Stimulated activated CD8-positive, alpha-beta memory T cell treated with anti-CD3 and anti-CD28 coated beads, Interleukin-7, amount 100 ng/mL, for 48 hours (primary cell): Measurements from ENCODE around the gene PYGO2.
"Not testable (repeated sequence)": the region's sequence is repeated elsewhere in the genome, so short reads cannot be mapped to it uniquely, and the experiment has no call there.

ENCODE experiments used
- DNase-seq, 2 donors: peaks; one replicate each; pipeline ENCODE4 v3.0.0-alpha.2; 2020; ENCODE audit warnings: low read depth in 1 of 2; ENCODE audit errors: extremely low read depth in 1 of 2

PYGO2 gene

DNA sequence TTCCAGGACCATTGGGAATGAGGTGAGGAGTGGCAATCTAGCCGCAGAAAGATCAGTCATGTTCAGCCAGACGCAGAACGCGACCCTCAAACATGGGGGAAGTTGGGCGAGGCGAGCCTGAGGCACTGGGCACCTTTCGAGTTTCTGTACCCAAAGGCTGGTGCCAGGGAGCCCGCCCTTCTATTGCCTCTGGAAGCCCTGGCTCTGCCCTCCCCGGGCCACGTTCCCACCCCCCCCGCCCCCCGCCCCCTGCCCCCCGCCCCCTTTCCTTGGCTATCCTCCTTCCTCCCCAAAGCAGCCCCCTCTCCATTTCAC, 38.8 kb upstream of the PYGO2 start:
- DNase-seq, result no peak

GRCh38 chr1:154999571-155000410, 38.2 kb upstream of the PYGO2 start:
- DNase-seq, result peak in 1 of 2 donors; percentile 66

GRCh38 chr1:154998818-154999570, 37.4 kb upstream of the PYGO2 start:
- DNase-seq, result peak; percentile 60 to 75

DNA sequence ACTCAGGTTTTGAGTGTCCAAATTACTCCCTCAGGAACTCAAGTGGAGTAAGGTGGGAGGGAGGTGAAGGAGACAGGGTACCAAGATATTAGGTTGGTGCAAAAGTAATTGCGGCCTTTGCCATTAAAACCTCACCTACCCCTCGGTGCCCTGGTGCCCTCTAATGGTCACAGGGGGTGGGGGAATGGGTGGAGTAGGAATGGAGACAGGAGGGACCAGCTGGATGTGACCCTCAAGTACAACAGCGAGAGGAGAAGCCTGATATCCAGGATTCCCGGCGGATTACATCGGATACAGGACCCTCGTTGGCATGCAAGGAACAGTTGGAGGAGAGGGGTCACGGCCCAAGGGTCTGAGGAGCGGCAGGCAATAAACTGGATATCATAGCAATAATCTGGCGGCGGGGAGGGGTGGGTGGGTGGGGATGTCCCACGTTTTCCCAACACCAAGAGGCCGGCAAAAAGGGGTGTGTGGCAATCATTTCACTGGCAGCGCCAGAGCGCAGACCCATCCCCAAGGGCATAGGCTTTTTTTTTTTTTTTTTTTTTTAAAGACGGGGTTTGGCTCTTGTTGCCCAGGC, 36.7 kb upstream of the PYGO2 start:
- DNase-seq, result no peak

DNA sequence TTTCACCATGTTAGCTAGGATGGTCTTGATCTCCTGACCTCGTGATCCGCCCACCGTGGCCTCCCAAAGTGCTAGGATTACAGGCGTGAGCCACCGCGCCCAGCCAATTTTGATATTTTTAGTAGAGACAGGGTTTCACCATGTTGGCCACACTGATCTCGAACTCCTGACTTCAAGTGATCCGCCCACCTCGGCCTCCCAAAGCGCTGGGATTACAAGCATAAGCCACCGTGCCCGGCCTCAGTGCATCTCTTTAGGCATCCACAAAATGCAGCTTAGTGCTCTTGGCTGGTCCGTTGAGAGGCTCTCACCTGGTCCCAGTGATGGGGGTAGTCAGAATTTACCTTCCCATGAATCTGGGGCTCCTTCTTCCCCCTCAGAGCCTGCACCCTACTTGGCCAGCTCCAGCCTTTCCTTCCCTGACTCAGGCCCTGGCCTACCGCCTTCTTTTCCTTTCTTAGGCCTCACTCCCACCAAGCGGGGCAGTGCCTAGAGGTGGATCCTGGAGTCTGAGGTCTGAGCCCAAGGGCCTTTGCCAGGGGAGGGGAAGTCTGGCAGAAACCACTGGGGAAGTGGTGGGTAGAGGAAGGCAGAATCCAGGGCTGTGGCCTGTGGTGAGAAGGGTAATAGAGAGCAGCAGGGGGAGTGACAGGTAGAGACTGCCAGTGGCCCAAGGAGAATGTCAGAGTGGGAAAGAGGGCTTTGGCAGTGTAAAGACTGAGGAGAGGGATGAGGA, 35.6 kb upstream of the PYGO2 start:
- no peak for DNase-seq

DNA sequence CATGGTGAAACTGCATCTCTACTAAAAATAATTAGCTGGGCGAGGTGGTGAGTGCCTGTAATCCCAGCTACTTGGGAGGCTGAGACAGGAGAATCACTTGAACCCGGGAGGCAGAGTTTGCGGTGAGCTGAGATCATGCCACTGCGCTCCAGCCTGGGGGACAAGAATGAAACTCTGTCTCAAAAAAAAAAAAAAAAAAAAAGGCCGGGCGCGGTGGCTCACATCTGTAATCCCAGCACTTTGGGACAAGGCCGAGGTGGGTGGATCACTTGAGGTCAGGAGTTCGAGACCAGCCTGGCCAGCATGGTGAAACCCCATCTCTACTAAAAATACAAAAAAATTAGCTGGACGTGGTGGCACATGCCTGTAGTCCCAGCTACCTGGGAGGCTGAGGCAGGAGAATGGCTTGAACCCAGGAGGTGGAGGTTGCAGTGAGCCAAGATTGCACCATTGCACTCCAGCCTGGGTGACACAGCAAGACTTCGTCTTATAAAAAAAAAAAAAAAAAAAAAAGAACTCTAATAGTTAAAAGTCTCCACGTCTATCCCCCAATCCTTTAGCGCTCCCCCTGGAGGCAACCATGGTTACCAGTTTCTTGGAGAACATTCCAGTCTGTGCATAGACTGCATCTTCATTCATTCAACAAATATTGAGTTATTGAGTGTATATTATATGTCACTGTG, 33.9 kb upstream of the PYGO2 start:
- not testable (repeated sequence) for DNase-seq

DNA sequence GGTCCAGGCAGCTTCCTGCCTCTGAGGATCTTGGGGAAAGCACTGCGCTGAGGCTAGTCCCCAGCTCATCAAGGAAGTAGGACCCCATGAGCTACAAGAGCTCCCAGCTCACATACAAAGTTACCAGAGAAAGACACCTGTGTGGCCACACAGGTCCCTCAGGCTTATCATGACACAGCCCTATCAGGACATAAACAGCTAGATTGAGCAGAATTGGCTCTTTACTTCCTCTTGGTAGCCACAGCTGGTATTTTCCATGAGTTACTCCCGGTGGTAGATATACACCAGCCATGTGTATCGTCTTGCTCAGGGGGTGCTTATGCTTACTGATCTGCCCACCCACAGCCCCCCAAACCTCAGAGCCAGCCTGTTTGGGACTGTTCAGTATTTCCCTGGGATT, 33.0 kb upstream of the PYGO2 start:
- no peak for DNase-seq

DNA sequence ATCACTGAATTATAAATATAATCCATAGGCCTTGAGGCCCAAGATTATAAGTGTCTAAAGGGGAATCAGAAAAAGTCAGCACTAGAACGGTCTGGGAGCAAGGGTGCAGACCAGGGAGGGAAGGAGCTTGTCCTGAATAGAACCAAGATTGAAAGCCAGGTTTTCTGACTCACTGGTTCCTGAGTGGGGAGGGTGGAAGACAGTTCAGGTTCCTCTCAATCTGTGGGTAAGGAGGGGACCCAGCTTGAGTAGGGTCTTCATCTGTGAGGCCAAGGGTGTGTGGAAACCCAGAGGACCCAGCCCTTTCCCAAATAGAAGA, 32.6 kb upstream of the PYGO2 start:
- DNase-seq, result no peak

GRCh38 chr1:154993572-154994268, 32.1 kb upstream of the PYGO2 start, which contains the start of gene LENEP:
LENEP (plus strand) TSS chr1:154993586; CDS start chr1:154993608, 22 bp downstream.
- no peak for DNase-seq

GRCh38 chr1:154992721-154993571, 31.4 kb upstream of the PYGO2 start:
- no peak for DNase-seq

- no peak for DNase-seq
Measured at GRCh38 chr1:154990276-154990675, 28.7 kb upstream of the PYGO2 start.

DNA sequence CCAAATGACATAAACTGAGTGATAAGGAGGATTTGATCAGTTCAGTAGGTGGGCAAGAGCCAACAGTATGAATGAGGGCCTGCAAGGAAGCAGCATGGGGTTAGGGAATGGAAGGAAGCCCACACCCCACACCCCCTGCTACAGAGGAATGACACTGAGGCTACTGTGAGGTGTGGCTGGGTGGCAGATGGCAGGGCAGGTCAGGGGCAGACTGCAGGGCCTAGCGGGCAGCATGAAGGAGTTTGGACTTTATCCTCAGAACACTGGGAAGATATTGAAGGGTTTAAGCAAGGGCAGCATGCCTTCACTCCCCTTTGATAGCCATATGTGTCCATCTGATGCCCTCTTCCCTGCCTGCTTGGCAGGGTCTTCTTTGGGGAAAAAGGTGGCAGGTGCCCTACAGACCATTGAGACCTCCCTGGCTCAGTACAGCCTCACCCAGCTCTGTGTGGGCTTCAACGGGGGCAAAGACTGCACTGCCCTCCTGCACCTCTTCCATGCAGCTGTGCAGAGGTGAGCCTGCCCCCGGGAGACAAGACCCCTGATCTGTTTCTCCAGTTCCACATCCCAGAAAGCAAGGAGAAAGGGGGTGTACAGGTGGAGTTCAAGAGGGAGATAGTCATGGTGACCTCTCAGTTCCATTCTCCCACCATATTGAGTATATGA, 27.7 kb upstream of the PYGO2 start:
- DNase-seq, result no peak

DNA sequence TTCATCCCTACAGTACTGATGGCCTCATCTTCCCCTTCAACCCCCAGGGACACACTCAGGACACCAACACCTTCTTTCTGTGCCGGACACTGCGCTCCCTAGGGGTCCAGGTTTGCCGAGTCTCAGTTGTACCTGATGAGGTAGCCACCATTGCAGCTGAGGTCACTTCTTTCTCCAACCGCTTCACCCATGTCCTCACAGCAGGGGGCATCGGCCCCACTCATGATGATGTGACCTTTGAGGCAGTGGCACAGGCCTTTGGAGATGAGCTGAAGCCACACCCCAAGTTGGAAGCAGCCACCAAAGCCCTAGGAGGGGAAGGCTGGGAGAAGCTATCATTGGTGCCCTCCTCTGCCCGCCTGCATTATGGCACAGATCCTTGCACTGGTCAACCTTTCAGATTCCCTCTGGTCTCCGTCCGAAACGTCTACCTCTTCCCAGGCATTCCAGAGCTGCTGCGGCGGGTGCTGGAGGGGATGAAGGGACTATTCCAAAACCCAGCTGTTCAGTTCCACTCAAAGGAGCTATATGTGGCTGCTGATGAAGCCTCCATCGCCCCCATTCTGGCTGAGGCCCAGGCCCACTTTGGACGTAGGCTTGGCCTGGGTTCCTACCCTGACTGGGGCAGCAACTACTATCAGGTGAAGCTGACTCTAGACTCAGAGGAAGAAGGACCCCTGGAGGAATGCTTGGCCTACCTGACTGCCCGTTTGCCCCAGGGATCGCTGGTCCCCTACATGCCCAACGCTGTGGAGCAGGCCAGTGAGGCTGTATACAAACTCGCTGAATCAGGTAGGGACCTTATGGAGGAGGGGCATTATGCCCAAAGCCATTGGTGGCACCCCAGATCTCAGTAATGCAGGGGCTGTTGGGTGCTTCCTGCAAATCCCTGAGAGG, 26.7 kb upstream of the PYGO2 start:
- DNase-seq, result no peak

DNA sequence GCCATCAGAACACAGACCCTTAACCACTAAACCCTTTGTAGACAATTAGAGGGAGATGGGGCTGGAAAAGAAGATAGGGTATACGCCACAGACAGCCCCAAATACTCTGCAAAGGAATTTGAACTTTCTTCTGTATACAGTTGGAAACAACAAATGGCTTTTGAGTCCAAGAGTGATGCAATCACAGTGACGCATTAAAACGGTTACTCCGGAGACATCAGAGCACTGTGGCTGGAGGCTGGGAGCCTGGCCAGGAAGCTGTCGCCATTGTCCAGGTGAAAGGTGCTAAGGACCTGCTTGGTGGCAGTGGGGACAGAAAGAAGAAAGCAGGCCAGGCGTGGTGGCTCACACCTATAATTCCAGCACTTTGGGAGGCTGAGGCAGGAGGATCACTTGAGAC, 25.7 kb upstream of the PYGO2 start:
- DNase-seq, result no peak

- DNase-seq, result not testable (repeated sequence)
Measured at GRCh38 chr1:154986736-154987135, 25.2 kb upstream of the PYGO2 start.

DNA sequence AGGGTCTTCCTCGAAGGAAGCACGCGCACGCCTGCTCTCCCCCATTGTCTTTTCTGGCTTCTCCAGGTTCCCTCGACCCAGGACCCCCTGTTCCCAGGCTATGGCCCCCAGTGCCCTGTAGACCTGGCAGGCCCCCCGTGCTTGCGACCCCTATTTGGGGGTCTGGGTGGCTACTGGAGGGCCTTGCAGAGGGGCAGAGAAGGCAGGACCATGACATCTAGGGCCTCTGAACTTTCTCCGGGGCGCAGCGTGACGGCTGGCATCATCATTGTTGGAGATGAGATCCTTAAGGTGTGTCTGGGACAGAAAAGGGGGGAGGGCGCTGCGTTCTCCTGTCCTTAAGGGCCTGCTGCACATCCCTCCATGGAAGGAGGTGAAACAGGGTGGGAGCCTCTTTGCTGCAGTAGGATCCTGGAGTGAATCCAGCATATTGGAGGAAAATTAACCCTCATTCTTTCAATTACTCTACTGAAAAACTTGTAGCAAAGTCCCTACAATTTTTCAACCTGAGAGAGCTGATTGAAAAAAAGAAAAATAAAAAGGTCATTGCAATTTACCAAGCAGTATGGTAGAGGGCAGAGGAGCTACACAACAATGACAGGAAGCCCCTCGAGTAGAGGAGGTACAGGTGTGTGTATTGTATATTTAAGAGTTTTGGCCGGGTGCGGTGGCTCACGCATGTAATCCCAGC, 22.3 kb upstream of the PYGO2 start:
- DNase-seq, result no peak
